CD4-positive, alpha-beta T cell treated with Interleukin-6 for 4 hours (primary cell): ENCODE results near the gene RPS17.

Experiments
- DNase-seq: peaks from one replicate; pipeline ENCODE4 v3.0.0-alpha.2; 2020; ENCODE audit warnings: mixed read lengths

The RPS17 gene

DNA sequence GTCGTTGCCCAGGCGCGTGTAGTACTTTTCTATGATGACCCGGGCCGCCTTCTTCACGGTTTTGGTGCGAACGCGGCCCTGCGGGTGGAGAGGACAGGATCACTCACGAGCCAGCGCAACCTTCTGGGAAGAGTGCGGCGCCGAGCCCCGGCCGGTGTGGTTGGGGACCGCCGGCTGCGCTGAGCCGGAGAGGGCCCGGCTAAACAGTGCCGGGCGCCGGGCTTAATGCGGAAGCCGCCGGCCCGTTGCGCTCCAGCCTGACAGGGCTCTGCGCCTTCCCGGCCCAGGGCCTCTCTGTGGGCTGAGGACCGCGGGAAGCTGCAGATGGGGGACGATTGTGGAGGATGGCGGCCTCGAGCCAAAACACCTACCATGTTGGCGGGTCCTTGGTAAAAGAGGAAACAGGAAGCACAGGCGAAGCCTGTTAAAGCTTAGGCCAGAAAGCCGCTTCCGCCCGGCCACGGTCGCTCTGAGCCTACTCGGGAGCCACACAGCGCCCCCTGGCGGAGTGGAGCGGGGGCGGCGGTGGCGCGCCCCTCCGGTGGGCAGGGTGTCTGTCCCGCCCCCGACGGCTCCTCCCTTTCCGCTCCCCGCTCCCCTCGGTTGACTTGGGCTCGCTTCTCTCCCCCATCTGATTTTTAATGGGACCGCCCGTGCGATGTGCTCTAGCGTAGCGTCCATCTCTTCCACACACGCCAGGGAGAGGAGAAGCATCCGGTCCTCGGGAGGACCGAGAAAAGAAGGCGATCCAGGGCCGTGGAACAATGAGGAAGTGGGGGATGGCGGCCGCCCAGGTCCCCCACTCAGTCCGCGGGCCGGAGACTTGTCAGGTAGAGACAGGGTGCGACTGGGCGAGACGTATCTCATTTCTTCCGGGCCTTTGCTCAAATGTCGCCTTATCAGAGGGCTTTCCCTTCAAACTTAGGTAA is at the start of gene RPS17:
Gene RPS17 (minus strand): TSS at position 403 of the 929 bp plus-strand sequence. CDS start 29 bp downstream, at position 374.
- peak; percentile 98 for DNase-seq

GRCh38 chr15:82587805-82588204 is 47.5 kb upstream of the RPS17 start:
- DNase-seq = no peak

DNA sequence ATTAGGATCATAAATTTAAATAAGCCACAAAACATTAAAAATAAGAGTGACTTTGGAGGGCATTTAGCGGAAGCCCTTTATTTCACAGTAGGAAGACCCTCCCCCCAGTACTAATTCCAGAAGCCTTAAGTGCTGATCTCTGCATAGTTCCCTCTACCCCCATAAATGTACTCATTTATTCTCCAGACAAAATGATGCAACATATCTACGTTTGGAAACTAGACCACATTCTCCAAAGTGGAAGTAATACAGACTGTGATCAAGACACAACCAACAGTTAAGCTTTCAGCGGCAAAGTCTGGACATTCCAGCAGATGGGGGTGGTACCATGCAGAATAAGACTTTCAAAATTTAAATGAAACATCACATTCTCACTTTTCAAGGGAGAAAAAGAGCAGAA is 44.8 kb upstream of the RPS17 start:
- DNase-seq = no peak

DNA sequence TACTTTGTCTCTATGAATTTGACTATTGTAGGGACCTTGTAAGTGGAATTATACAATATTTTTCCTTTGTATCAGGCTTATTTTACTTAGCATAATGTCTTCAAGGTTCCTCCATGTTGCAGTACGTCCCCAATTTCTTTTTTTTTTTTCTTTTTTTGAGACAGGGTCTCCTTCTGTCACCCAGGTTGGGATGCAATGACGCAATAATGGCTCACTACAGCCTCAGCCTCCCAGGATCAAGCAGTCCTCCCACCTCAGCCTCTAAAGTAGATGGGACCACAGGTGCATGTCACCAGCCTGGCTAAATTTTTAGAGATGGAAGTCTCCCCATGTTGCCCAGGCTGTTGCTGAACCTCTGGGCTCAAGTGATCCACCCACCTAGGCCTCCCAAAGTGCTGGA is 40.5 kb upstream of the RPS17 start:
- DNase-seq = no peak

GRCh38 chr15:82575335-82575734 is 35.1 kb upstream of the RPS17 start:
- no peak for DNase-seq

GRCh38 chr15:82572986-82573385 is 32.7 kb upstream of the RPS17 start:
- no peak for DNase-seq

- DNase-seq = no peak
These were observed 32.1 kb upstream of the RPS17 start for GRCh38 chr15:82572311-82572710.

GRCh38 chr15:82571722-82572222 is 31.5 kb upstream of the RPS17 start:
- peak; percentile 2 for DNase-seq

GRCh38 chr15:82570721-82571508 is 30.7 kb upstream of the RPS17 start:
- no peak for DNase-seq

DNA sequence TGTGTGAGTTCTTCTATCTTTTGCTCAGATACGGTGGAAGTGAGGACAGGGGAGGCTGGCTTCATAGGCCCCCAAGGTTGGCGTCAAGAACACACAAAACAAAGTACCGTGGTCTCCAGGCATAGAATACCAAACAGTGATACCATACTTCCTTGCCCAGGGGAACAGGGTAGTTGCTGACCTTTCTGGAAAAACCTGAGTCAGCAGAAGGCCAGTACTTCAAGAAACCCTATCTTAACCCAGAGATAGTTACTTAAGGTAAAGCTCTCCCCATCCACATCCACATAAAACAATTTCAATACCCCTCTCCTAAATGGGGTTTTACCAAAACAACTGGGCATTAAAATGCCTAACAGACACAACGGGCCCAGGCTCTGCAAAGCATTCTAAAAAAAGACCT is 29.6 kb upstream of the RPS17 start:
- DNase-seq = no peak

- DNase-seq = no peak
These were observed 28.7 kb upstream of the RPS17 start for GRCh38 chr15:82568986-82569385.

DNA sequence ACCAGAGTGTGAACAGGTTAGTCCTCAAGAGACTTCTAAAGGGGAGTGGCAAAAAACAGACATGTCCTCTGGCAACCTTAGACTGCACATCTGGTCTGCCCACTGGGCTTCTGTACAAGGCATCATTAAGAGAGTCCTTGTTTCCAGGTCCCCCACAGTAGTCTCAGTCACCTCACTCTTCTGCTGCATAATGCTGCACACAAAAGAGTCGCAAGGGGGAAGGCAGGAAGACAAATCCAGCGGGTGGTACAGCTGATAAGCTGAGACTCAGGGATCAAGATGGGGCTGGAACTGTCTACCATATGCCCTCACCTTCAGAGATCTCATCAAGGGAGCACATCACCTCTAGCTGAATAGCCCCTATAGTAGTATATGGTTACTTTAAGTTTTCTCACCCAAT is 27.4 kb upstream of the RPS17 start:
- DNase-seq = no peak

GRCh38 chr15:82566690-82567089 is 26.4 kb upstream of the RPS17 start:
- no peak for DNase-seq

- no peak for DNase-seq
These were observed 18.2 kb upstream of the RPS17 start for GRCh38 chr15:82558502-82558901.

DNA sequence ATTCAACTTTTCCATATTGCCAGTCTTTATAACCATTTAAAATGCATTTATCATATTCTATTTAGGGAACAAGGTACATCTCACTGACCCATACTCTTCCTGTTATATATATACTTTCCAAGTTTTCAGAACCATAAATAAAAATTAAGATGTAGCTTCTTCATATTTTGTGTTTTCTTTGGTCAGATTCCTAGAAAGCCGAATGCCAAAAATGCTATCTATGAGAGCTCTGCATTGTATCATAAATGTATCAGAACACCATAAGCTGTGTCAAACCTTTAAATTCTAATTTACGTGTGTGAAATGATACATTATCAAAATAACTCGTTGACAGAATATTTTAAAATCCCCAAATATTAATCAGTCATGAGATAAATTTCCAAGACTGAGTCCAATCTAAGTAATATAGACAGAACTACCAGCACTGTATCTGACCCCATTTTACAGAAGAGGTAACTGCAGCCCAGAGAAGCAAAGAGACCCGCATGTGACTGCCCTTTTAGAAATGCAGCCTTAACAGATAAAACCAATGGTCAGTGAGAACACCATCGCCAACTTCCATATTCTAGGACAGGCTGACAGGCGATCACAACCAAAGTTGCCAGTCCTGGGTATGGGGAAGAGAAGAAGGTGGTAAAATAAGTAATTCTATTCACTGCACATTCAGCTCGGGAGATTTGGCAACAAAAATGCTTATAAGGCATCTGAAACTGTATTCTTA is 16.2 kb upstream of the RPS17 start:
- no peak for DNase-seq

GRCh38 chr15:82554849-82555248 is 14.6 kb upstream of the RPS17 start:
- DNase-seq = no peak

DNA sequence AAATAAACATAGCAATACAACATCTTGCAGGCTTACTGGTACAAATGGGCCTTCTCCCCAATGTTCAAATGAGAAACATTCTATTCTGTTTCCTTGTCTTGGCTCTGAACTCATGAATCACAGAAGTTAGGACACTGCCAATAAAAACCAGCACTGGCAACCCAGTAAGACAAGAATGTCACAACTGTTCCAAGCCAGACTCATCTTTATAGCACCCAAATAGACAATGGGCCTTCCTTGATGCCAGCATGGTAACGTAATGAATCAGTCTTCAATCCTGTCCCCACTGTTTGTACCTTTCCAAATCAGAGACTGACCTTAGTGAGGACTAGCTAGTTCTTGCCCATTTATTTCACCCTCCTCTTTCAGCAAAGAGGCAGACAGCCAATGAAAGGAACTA is 14.1 kb upstream of the RPS17 start:
- no peak for DNase-seq

DNA sequence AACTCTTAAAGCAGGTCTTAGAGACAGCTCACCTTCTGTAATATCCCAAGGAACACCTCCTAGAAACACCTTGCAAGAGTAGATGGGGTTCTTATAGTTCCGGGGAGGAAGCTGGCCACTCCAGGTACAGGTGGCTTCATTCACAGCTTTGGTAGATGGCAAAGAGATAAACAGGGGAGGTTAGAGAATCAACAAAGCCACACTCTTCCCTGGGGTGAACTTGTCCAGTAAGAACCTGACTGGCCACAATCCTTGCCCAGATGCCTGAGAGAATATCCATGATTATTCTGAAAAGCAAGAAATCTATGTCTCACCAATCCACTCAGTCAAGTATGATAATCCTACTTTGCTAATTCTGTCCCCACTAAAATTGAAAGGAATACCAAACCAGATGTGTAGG is 13.6 kb upstream of the RPS17 start:
- DNase-seq = no peak

DNA sequence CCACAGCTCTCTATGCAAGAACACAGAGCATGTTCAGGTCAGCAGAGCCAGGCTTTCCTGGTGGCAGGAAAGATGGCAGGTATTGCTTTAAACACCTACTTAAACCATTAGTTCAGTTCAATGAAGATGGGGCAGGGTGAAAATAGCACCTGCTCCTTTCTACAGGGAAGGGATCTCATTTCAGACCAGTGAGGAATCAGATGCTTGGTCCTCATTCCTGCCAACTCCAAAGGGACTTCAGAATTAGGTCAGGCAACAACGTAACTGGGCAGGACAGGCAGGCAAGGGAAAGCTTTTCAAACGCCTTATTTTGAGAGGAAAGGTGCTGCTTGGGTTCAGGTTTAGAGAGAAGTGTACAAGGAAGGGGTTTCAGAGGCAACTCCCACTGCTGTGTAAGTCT is 12.6 kb upstream of the RPS17 start:
- no peak for DNase-seq

GRCh38 chr15:82551646-82552247 is 11.5 kb upstream of the RPS17 start:
- no peak for DNase-seq

GRCh38 chr15:82549199-82549665 is 9.0 kb upstream of the RPS17 start:
- no peak for DNase-seq

DNA sequence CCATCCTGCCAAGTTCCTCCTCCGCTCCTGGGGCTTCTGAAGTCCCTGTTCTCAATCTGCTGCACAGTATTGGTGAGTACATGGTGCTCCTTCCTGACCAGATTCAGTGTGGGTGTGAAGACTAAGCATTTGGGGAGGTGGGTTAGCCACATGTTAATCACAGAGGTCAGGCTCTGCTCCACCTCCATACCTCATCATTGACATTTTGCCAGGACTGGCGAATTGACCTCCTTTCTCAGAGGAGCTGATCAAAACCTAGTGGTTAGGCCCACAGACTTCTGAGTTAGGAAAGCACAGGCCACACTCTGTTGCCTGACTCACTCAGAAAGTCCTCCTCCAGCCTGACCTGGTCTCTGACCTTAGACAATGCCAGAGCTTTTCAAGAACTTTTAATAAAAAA is 8.4 kb upstream of the RPS17 start:
- no peak for DNase-seq

DNA sequence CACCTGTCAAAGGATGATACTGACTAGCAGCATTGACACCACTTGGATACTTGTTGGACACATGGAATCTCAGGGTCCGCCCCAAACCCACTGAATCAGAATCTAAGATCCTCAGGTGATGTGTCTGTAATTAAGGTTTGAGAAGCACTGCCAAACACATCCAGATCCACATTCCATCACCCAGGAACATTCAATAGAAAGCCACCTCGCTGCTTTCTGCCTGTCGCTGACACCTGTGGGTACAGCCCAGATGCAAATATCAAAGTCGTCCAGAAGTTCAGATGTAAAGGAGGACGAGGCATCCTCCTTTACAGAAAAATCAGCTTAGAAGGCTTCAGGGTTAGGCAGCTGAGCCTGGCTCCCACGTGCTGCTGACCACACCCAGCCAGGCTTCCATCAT is 5.2 kb upstream of the RPS17 start:
- no peak for DNase-seq
